Ramos (cell line): ENCODE data around the gene HES1.
"Not testable (repeated sequence)": the region's sequence is repeated elsewhere in the genome, so short reads cannot be mapped to it uniquely, and the experiment has no call there.

Source experiments
- in situ Hi-C: fragments of 300-500 bp; cut with MboI; formaldehyde crosslinking; loops from one replicate; pipeline ENCODE4 v1.14.3; 2022; ENCODE audit warnings: low sequenced_read_pairs; ENCODE audit not compliant: unreplicated experiment

Gene HES1

DNA sequence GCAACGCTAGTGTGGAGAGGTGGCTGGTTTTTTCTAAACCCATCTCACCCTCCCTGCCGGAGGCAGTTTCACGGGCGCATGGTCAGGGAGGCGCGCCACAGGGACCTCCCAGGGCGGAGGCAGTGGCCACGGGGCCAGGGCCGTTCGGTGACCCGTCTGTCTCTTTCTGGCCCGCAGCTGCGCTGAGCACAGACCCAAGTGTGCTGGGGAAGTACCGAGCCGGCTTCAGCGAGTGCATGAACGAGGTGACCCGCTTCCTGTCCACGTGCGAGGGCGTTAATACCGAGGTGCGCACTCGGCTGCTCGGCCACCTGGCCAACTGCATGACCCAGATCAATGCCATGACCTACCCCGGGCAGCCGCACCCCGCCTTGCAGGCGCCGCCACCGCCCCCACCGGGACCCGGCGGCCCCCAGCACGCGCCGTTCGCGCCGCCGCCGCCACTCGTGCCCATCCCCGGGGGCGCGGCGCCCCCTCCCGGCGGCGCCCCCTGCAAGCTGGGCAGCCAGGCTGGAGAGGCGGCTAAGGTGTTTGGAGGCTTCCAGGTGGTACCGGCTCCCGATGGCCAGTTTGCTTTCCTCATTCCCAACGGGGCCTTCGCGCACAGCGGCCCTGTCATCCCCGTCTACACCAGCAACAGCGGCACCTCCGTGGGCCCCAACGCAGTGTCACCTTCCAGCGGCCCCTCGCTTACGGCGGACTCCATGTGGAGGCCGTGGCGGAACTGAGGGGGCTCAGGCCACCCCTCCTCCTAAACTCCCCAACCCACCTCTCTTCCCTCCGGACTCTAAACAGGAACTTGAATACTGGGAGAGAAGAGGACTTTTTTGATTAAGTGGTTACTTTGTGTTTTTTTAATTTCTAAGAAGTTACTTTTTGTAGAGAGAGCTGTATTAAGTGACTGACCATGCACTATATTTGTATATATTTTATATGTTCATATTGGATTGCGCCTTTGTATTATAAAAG lies 1.8 kb downstream of the HES1 start:
- in situ Hi-C loops, result loop anchor here (5.0 kb wide), 1 partner anchor 350 kb away; no protein-coding TSS in a partner anchor

DNA sequence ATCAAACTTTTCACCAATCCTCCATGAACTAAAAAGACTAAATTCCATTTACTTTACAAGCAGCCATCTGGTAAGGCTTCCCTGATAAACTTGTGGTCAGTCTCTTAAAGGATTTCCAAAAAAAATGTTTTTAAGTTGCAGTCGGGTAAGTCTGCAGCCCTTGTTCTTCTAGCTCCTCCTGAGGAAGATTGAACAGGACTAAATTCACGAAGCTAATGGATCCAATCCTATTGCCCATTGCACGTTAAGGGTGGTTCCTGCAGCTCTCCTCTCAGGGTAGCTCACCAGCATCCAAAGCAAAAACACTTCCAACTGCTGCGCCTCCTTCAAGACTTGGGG lies 2.8 kb downstream of the HES1 start:
- in situ Hi-C loops, result loop anchor here (5.0 kb wide), 1 partner anchor 351 kb away; no protein-coding TSS in a partner anchor

GRCh38 chr3:194139071-194139813 lies 3.3 kb downstream of the HES1 start:
- in situ Hi-C loops, result loop anchor here (5.0 kb wide), 1 partner anchor 352 kb away; no protein-coding TSS in a partner anchor

DNA sequence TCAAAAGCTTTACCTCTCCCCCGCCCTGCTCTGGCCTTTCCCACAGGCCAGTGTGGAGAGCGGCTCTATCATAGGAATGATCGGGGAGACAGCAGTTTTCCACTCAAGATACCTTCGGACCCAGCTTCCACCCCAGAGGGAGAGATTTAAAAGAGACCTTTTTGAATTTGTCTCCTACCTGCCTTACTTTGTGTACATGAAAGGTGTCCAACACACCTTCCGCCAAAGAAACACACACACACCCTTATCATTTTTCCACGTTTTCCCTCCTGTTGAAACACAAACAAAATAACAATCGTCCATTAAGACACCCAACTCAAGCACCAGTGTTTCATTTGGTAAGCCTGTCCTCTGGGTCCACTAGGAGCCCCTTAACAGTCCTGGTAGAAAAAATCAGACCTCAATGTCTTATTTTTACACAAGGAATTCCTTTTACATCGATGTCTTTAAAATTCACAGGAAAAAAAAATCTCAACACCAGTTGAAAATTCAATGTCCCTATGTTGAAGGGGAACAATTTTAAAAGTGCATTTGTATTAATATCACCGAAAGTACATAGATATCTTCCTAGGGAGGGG lies 4.0 kb downstream of the HES1 start:
- in situ Hi-C loops, result loop anchor here (5.0 kb wide), 1 partner anchor 353 kb away; no protein-coding TSS in a partner anchor

GRCh38 chr3:194140520-194141414 lies 4.8 kb downstream of the HES1 start:
- in situ Hi-C loops, result no loop called here

- in situ Hi-C loops, result no loop called here
Observed at GRCh38 chr3:194141415-194142155, 5.6 kb downstream of the HES1 start.

GRCh38 chr3:194142156-194142910 lies 6.4 kb downstream of the HES1 start:
- in situ Hi-C loops, result no loop called here

GRCh38 chr3:194145702-194146101 lies 9.8 kb downstream of the HES1 start:
- in situ Hi-C loops, result no loop called here

DNA sequence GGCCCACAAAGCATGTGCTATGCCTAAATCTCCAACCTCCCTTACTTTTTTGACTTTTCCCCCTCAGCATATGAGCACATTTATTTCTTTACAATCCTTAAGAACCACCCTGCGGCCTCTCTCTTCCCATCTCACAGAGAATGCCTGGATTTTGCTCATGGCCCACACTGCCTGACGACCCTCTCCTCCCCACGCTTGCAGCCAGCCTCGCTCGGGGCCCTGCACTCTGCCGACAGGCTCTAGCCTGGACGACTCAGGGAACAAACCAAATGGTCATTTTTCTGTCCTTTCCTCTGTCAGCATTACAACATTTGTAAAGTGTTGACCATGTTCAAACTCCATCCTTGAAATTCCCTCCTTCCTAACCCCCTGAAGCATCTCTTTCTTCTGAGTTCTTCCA lies 11.7 kb downstream of the HES1 start:
- in situ Hi-C loops, result no loop called here

DNA sequence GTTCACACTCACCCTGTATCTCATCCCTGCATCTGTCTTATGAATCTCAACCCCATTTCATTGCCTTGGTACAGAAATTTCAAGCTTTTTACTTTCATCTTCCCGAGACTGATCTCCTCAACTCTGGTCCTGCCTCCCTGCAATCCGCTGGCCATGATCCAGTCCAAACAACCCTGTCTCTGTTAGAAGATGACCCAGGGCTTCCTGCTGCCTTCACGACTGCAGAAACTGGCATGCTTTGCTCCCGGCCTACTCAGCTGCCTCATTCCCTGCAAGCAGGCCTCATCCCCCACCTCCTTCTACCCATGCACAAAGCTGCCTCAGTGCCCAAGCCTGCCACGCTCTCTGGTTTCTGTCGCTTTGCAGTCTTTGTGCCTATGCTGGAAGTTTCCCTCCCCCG lies 12.4 kb downstream of the HES1 start:
- in situ Hi-C loops, result no loop called here

DNA sequence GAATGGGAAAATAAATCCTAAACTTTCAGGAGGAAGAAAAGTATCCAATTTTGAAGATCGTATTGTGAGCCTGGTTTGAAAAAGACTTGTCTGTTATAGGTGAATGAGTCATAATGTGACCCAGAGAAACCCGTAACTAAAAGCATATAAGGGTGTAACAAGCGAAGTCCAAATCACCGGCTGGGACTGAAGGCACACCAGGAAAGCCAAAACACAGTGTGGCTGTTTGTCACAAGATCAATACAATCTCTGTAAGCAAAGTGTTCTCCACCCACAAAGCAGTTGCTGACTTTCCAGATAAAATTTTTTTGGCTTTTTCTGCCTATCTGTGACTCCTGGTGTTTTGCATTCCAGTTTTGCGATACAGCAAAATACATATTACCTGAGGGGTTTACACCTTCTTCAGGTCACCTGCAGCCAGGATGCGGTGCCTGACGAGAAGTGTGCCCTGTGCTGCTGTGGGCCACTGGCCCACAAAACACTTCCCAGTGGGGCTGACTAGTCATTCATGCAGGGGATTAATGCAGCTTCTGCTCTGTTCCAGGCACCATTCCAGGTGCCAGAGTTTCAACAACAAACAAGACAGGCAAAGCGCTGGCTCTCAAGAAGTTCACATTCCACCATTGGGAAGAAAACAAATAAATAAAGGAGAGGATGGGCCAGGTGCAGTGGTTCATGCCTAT lies 14.4 kb downstream of the HES1 start:
- in situ Hi-C loops, result no loop called here

DNA sequence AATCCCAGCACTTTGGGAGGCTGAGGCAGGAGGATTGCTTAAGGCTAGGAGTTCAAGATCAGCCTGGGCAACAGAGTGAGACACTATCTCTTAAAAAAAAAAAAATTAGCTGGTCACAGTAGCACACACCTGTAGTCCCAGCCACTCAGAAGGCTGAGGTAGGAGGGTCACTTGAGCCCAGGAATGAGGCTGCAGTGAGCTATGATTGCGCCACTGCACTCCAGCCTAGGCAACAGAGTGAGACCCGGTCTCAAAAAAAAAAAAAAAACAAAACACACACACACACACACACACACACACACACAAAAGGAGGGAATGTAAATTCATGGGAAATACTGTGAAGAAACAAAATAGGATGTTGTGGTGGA lies 15.0 kb downstream of the HES1 start:
- in situ Hi-C loops, result not testable (repeated sequence)

DNA sequence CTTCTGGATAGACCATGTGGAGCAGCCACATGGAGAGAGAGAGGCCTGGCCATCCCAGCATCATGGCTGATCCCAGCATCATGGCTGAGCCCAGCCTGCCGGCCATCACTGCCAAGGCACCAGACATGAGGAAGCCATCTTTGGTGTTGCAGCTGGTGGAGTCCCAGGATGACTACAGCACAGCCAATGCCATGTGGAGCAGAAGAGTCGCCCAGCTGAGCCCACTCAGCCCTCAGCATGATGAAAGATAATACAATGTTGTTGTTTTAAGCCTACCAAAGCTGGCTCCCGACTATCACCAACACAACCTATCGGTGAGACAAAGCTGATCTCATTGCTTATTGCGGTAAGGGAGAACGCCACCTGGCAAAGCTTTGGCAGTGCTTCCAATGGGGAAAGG lies 18.4 kb downstream of the HES1 start:
- in situ Hi-C loops, result no loop called here

DNA sequence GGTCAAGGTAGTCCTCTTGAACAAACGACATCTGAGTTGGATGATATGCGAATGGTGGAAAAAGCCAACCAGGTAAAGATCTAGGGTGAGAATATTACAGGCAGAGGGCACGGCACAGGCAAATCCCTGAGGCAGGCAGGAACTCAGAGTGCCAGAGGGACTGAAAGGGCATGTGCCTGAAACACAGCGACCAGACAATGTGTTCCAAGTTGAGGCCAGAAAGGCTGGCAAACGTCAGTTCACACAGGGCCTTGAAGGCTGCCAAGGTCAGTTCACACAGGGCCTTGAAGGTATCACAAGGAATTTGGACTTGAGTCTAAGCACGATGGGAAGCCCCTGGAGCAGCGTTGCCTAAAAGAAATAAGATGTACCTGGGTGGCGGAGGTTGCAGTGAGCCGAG lies 20.1 kb downstream of the HES1 start:
- in situ Hi-C loops, result no loop called here

DNA sequence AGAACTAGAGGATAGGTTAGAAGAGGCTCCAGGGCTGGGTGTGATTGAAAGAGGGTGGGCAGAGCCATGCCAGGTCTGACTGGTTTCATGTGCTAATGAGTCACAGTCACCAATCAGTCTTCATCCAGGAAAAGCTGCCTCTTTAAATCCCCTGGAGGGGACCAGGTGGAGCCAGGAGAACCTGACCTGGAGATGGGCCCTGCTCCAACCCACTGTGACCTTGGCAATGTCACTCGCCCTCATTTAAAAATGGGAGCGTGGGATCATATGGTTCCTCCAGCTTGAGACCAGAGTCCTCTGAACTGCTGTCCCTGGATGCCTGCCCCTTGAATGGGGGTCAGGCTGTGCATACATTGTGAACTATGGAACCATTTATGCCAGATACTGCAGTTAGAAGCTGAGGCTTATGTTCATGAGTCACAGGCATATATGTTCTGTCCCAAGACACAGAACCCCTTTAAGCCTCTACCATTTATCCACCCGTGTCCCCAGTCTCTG lies 23.0 kb downstream of the HES1 start:
- in situ Hi-C loops, result no loop called here

- in situ Hi-C loops, result no loop called here
Observed at GRCh38 chr3:194160158-194160557, 24.2 kb downstream of the HES1 start.

GRCh38 chr3:194161131-194162045 lies 25.4 kb downstream of the HES1 start:
- in situ Hi-C loops, result no loop called here
